HepG2 (cell line): ENCODE results near the gene TULP4. TPM values are rescaled to one million over a fixed set of nuclear protein-coding genes. Genes with fewer than 3 reads are reported as not detected.
"Not testable (repeated sequence)": the region's sequence is repeated elsewhere in the genome, so short reads cannot be mapped to it uniquely, and the experiment has no call there.

Source experiments
- CEBPB ChIP-seq: IDR thresholded peaks from 2 replicates; pipeline ENCODE4 v1.6.1; 2011; ENCODE audit warnings: low read depth, low read length, improper control_type of control experiment, borderline replicate concordance
- GABPB1 ChIP-seq: IDR thresholded peaks from 2 replicates; pipeline ENCODE4 v1.6.1; 2016; ENCODE audit warnings: mild to moderate bottlenecking, missing genetic modification reagents, moderate library complexity, missing compliant biosample characterization
- GATAD2A ChIP-seq: IDR thresholded peaks from 2 replicates; pipeline ENCODE4 v1.6.1; 2016
- HDAC1 ChIP-seq: sonication (generic); formaldehyde crosslinking; IDR thresholded peaks from 2 replicates; pipeline ENCODE4 v1.5.1; 2020; ENCODE audit warnings: mild to moderate bottlenecking, missing genetic modification reagents
- HDAC2 ChIP-seq: sonication (generic); formaldehyde crosslinking; IDR thresholded peaks from 2 replicates; pipeline ENCODE4 v1.4.0; 2020; ENCODE audit warnings: missing genetic modification reagents
- HOXA3 ChIP-seq: sonication (generic); formaldehyde crosslinking; IDR thresholded peaks from 2 replicates; pipeline ENCODE4 v1.5.0; 2020; ENCODE audit warnings: missing genetic modification reagents
- ISL2 ChIP-seq: sonication (generic); formaldehyde crosslinking; IDR thresholded peaks from 2 replicates; pipeline ENCODE4 v1.5.0; 2020; ENCODE audit warnings: missing genetic modification reagents
- ISX ChIP-seq: sonication (generic); formaldehyde crosslinking; conservative IDR thresholded peaks from 2 replicates; pipeline ENCODE4 v1.5.0; 2020; ENCODE audit warnings: missing genetic modification reagents
- KDM1A ChIP-seq: IDR thresholded peaks from 2 replicates; pipeline ENCODE4 v1.6.1; 2016; ENCODE audit warnings: missing compliant biosample characterization
- KDM2A ChIP-seq: sonication (generic); formaldehyde crosslinking; IDR thresholded peaks from 2 replicates; pipeline ENCODE4 v1.4.0; 2020; ENCODE audit warnings: low read depth, missing genetic modification reagents, borderline replicate concordance
- MAZ ChIP-seq, 2 experiments: sonication (generic) in 1 of 2; formaldehyde crosslinking in 1 of 2; IDR thresholded peaks; 2 replicates each; pipeline versions ENCODE4 v1.5.0 to v1.6.1; 2012 to 2020; ENCODE audit warnings: low read depth in 2 of 2, mild to moderate bottlenecking in 2 of 2, borderline replicate concordance in 1 of 2, improper control_type of control experiment in 1 of 2, low read length in 1 of 2, missing genetic modification reagents in 1 of 2, moderate library complexity in 1 of 2
- MIER3 ChIP-seq: IDR thresholded peaks from 2 replicates; pipeline ENCODE4 v1.6.1; 2016; ENCODE audit warnings: missing compliant biosample characterization, borderline replicate concordance
- NKX3-1 ChIP-seq: sonication (generic); formaldehyde crosslinking; IDR thresholded peaks from 2 replicates; pipeline ENCODE4 v1.5.0; 2020; ENCODE audit warnings: missing genetic modification reagents
- POGZ ChIP-seq: sonication (generic); formaldehyde crosslinking; IDR thresholded peaks from 2 replicates; pipeline ENCODE4 v1.4.0; 2020; ENCODE audit warnings: mild to moderate bottlenecking, missing genetic modification reagents
- SALL1 ChIP-seq: sonication (generic); formaldehyde crosslinking; IDR thresholded peaks from 2 replicates; pipeline ENCODE4 v1.8.0; 2022; ENCODE audit warnings: mild to moderate bottlenecking, missing genetic modification reagents
- SATB2 ChIP-seq: sonication (generic); formaldehyde crosslinking; IDR thresholded peaks from 2 replicates; pipeline ENCODE4 v1.5.0; 2020; ENCODE audit warnings: missing genetic modification reagents
- ZMYM3 ChIP-seq: sonication (generic); formaldehyde crosslinking; IDR thresholded peaks from 2 replicates; pipeline ENCODE4 v1.5.1; 2020; ENCODE audit warnings: mild to moderate bottlenecking, missing genetic modification reagents
- ZNF605 ChIP-seq: sonication (generic); formaldehyde crosslinking; IDR thresholded peaks from 2 replicates; pipeline ENCODE4 v1.8.0; 2022; ENCODE audit warnings: mild to moderate bottlenecking, missing genetic modification reagents
- ZSCAN31 ChIP-seq: sonication (generic); formaldehyde crosslinking; IDR thresholded peaks from 2 replicates; pipeline ENCODE4 v1.5.0; 2020; ENCODE audit warnings: low read depth, mild to moderate bottlenecking, missing genetic modification reagents
- polyA plus RNA-seq, 8 experiments: library from polyadenylated mRNA; depleted of rRNA in 3 of 8; stranded (reverse) in 7 of 8; unstranded in 1 of 8; fragments of >200 nt; fragmentation: Illumina TruSeq in 4 of 8; extraction: Trizol in 4 of 8; gene quantifications; 2 replicates each; pipeline versions ENCODE4 v1.2.1 to v1.2.3, GENCODE V29; 2011 to 2016; ENCODE audit warnings: low read depth in 4 of 8, missing spikeins in 1 of 8, mixed read lengths in 1 of 8; ENCODE audit not compliant: insufficient read depth in 1 of 8
- total RNA-seq, 5 experiments: library from RNA; depleted of rRNA; stranded (reverse); fragments of >200 nt; fragmentation: Illumina TruSeq; extraction: Trizol; gene quantifications; 2 replicates each; pipeline ENCODE4 v1.2.3, GENCODE V29; 2016; ENCODE audit warnings: low read depth in 1 of 5
- TF ChIP-seq, protein P1 (sequence below): sonication (generic); formaldehyde crosslinking; IDR thresholded peaks from 2 replicates; pipeline ENCODE4 v1.5.0; 2020; ENCODE audit warnings: mild to moderate bottlenecking, missing genetic modification reagents
- TF ChIP-seq, protein P2 (sequence below): sonication (generic); formaldehyde crosslinking; IDR thresholded peaks from 2 replicates; pipeline ENCODE4 v1.4.0; 2020; ENCODE audit warnings: missing genetic modification reagents
- TF ChIP-seq, protein P3 (sequence below): IDR thresholded peaks from 2 replicates; pipeline ENCODE4 v1.6.1; 2016
- TF ChIP-seq, protein P4 (sequence below): sonication (generic); formaldehyde crosslinking; IDR thresholded peaks from 2 replicates; pipeline ENCODE4 v1.4.0; 2020; ENCODE audit warnings: missing genetic modification reagents

TULP4 gene
- total and polyA plus RNA-seq, 2 of the 13 experiments (the other 11 are each of a cell fraction or from before 2014, with no cell fraction given), result 21.1 to 122 TPM

DNA sequence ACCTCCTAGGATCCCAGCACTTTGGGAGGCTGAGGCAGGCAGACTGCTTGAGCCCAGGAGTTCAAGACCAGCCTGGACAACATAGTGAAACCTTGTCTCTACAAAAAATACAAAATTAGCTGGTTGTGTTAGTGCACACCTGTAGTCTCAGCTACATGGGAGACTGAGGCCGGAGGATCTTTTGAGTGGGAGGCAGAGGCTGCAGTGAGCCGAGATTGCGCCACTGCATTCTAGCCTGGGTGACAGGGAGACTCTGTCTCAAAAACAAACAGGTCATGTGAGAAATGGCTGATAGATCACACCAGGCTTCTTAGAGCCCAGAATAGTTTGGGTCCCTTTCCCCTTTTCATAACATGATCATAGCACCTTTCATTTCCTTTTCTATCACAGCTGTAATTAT lies 244.8 kb downstream of the TULP4 start (continued):
- peak; percentile 79; the same call in 1 of the 2 replicates for TF ChIP-seq GATAD2A (CRISPR knock-in tag)
- 0 out of 2 replicates have a peak, but pooled peaks have one; percentile 67 for TF ChIP-seq ISX
- peak; percentile 70; the same call in 1 of the 2 replicates for TF ChIP-seq HOXA3 (CRISPR knock-in tag)
- 0 out of 2 replicates have a peak, but pooled peaks have one; percentile 50 for TF ChIP-seq SATB2 (CRISPR knock-in tag)
- peak; percentile 90 for TF ChIP-seq CEBPB
- TF ChIP-seq ZNF605 (CRISPR knock-in tag), result 0 out of 2 replicates have a peak, but pooled peaks have one; percentile 4
- TF ChIP-seq HDAC1 (CRISPR knock-in tag), result peak; percentile 24; the same call in 1 of the 2 replicates
- TF ChIP-seq, protein P1, sequence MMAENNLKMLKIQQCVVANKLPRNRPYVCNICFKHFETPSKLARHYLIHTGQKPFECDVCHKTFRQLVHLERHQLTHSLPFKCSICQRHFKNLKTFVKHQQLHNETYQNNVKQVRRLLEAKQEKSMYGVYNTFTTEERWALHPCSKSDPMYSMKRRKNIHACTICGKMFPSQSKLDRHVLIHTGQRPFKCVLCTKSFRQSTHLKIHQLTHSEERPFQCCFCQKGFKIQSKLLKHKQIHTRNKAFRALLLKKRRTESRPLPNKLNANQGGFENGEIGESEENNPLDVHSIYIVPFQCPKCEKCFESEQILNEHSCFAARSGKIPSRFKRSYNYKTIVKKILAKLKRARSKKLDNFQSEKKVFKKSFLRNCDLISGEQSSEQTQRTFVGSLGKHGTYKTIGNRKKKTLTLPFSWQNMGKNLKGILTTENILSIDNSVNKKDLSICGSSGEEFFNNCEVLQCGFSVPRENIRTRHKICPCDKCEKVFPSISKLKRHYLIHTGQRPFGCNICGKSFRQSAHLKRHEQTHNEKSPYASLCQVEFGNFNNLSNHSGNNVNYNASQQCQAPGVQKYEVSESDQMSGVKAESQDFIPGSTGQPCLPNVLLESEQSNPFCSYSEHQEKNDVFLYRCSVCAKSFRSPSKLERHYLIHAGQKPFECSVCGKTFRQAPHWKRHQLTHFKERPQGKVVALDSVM (CRISPR knock-in tag), result peak; percentile 100
- 0 out of 2 replicates have a peak, but pooled peaks have one; percentile 27 for TF ChIP-seq GABPB1 (CRISPR knock-in tag)
- TF ChIP-seq SALL1 (CRISPR knock-in tag), result peak; percentile 59
- TF ChIP-seq KDM1A (CRISPR knock-in tag), result peak; percentile 63; the same call in 1 of the 2 replicates
- TF ChIP-seq, protein P2, sequence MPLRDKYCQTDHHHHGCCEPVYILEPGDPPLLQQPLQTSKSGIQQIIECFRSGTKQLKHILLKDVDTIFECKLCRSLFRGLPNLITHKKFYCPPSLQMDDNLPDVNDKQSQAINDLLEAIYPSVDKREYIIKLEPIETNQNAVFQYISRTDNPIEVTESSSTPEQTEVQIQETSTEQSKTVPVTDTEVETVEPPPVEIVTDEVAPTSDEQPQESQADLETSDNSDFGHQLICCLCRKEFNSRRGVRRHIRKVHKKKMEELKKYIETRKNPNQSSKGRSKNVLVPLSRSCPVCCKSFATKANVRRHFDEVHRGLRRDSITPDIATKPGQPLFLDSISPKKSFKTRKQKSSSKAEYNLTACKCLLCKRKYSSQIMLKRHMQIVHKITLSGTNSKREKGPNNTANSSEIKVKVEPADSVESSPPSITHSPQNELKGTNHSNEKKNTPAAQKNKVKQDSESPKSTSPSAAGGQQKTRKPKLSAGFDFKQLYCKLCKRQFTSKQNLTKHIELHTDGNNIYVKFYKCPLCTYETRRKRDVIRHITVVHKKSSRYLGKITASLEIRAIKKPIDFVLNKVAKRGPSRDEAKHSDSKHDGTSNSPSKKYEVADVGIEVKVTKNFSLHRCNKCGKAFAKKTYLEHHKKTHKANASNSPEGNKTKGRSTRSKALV (CRISPR knock-in tag), result 0 out of 2 replicates have a peak, but pooled peaks have one; percentile 51
- TF ChIP-seq NKX3-1 (CRISPR knock-in tag), result 0 out of 2 replicates have a peak, but pooled peaks have one; percentile 5
- 0 out of 2 replicates have a peak, but pooled peaks have one; percentile 2 for TF ChIP-seq ZSCAN31 (CRISPR knock-in tag)
- TF ChIP-seq, protein P3, sequence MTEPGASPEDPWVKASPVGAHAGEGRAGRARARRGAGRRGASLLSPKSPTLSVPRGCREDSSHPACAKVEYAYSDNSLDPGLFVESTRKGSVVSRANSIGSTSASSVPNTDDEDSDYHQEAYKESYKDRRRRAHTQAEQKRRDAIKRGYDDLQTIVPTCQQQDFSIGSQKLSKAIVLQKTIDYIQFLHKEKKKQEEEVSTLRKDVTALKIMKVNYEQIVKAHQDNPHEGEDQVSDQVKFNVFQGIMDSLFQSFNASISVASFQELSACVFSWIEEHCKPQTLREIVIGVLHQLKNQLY (CRISPR knock-in tag), result peak; percentile 53; the same call in 1 of the 2 replicates
- TF ChIP-seq MIER3 (CRISPR knock-in tag), result peak; percentile 43; the same call in 1 of the 2 replicates
- 0 out of 2 replicates have a peak, but pooled peaks have one; percentile 17 for TF ChIP-seq KDM2A (CRISPR knock-in tag)
- TF ChIP-seq HDAC2 (CRISPR knock-in tag), result peak; percentile 66; the same call in 1 of the 2 replicates
- TF ChIP-seq, protein P4, sequence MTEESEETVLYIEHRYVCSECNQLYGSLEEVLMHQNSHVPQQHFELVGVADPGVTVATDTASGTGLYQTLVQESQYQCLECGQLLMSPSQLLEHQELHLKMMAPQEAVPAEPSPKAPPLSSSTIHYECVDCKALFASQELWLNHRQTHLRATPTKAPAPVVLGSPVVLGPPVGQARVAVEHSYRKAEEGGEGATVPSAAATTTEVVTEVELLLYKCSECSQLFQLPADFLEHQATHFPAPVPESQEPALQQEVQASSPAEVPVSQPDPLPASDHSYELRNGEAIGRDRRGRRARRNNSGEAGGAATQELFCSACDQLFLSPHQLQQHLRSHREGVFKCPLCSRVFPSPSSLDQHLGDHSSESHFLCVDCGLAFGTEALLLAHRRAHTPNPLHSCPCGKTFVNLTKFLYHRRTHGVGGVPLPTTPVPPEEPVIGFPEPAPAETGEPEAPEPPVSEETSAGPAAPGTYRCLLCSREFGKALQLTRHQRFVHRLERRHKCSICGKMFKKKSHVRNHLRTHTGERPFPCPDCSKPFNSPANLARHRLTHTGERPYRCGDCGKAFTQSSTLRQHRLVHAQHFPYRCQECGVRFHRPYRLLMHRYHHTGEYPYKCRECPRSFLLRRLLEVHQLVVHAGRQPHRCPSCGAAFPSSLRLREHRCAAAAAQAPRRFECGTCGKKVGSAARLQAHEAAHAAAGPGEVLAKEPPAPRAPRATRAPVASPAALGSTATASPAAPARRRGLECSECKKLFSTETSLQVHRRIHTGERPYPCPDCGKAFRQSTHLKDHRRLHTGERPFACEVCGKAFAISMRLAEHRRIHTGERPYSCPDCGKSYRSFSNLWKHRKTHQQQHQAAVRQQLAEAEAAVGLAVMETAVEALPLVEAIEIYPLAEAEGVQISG (CRISPR knock-in tag), result peak; percentile 58; the same call in 1 of the 2 replicates
- TF ChIP-seq MAZ (IDR thresholded peaks at IDR 0.05; ENCODE audit: borderline replicate concordance, low read depth, low read length), result not testable (repeated sequence)
- 0 out of 2 replicates have a peak, but pooled peaks have one; percentile 13 for TF ChIP-seq MAZ (CRISPR knock-in tag; IDR thresholded peaks at IDR 0.05; ENCODE audit: low read depth)
- peak; percentile 55 for TF ChIP-seq ISL2 (CRISPR knock-in tag)
- TF ChIP-seq ZMYM3, result peak; percentile 92
- peak; percentile 75 for TF ChIP-seq POGZ (CRISPR knock-in tag)
